Neuronal stem cell (in vitro differentiated cells): ENCODE results near the gene HDAC3.

Source experiments
- DNase-seq: peaks from one replicate; pipeline ENCODE4 v3.0.0-alpha.2; 2013; ENCODE audit warnings: low spot score
- H2AFZ ChIP-seq: one replicate; pipeline ENCODE4 v1.6.1; 2013; ENCODE audit warnings: mild to moderate bottlenecking, low read length, inconsistent platforms
- H2AK5ac ChIP-seq: 2 replicates; pipeline ENCODE4 v1.6.1; 2013; ENCODE audit warnings: low read depth, mild to moderate bottlenecking, inconsistent platforms, low read length, moderate library complexity, mixed read lengths
- H2BK120ac ChIP-seq: 2 replicates; pipeline ENCODE4 v1.6.1; 2013; ENCODE audit warnings: low read depth, mild to moderate bottlenecking, inconsistent platforms, low read length, moderate library complexity, mixed read lengths
- H2BK12ac ChIP-seq: one replicate; pipeline ENCODE4 v1.6.1; 2013; ENCODE audit warnings: low read length, inconsistent platforms
- H2BK15ac ChIP-seq: 2 replicates; pipeline ENCODE4 v1.6.1; 2013; ENCODE audit warnings: mild to moderate bottlenecking, low read length, inconsistent platforms, mixed read lengths
- H2BK5ac ChIP-seq: one replicate; pipeline ENCODE4 v1.6.1; 2013; ENCODE audit warnings: inconsistent platforms, mild to moderate bottlenecking, low read length, moderate library complexity
- H3K14ac ChIP-seq: one replicate; pipeline ENCODE4 v1.6.1; 2013; ENCODE audit warnings: low read length, inconsistent platforms
- H3K18ac ChIP-seq: 2 replicates; pipeline ENCODE4 v1.6.1; 2013; ENCODE audit warnings: low read length, inconsistent platforms
- H3K23ac ChIP-seq: 2 replicates; pipeline ENCODE4 v1.6.1; 2013; ENCODE audit warnings: low read depth, mild to moderate bottlenecking, mixed read lengths, low read length, inconsistent platforms; ENCODE audit not compliant: poor library complexity
- H3K27ac ChIP-seq: replicated peaks from 3 replicates; pipeline ENCODE4 v1.5.1; 2013; ENCODE audit warnings: low read length, inconsistent platforms
- H3K27me3 ChIP-seq, 3 experiments: 2 replicates each; pipeline ENCODE4 v1.6.1; 2013; ENCODE audit warnings: low read length in 3 of 3, mild to moderate bottlenecking in 2 of 3, inconsistent platforms in 1 of 3, low read depth in 1 of 3, mixed read lengths in 1 of 3, moderate library complexity in 1 of 3; ENCODE audit not compliant: control insufficient read depth in 3 of 3, insufficient read depth in 3 of 3
- H3K36me3 ChIP-seq, 2 donors: replicated peaks in 1 of 2; 2 replicates each; pipeline ENCODE4 v1.6.1; 2013; ENCODE audit warnings: low read length in 2 of 2; ENCODE audit not compliant: control insufficient read depth in 2 of 2, insufficient read depth in 2 of 2
- H3K4ac ChIP-seq: 2 replicates; pipeline ENCODE4 v1.6.1; 2013; ENCODE audit warnings: inconsistent platforms, mild to moderate bottlenecking, low read length, moderate library complexity
- H3K4me1 ChIP-seq, 2 donors: 1 replicate in 1 of 2; 2 replicates in 1 of 2; pipeline ENCODE4 v1.6.1; 2013; ENCODE audit warnings: low read length in 2 of 2, low read depth in 1 of 2; ENCODE audit not compliant: control insufficient read depth in 2 of 2, insufficient read depth in 1 of 2
- H3K4me2 ChIP-seq: one replicate; pipeline ENCODE4 v1.6.1; 2013; ENCODE audit warnings: mild to moderate bottlenecking, low read length, inconsistent platforms; ENCODE audit not compliant: insufficient read depth, poor library complexity, severe bottlenecking
- H3K4me3 ChIP-seq, 2 donors: 2 replicates each; pipeline ENCODE4 v1.5.1; 2013; ENCODE audit warnings: low read length in 2 of 2, mild to moderate bottlenecking in 2 of 2, inconsistent platforms in 1 of 2, moderate library complexity in 1 of 2
- H3K79me1 ChIP-seq: one replicate; pipeline ENCODE4 v1.6.1; 2013; ENCODE audit warnings: low read depth, mild to moderate bottlenecking, inconsistent platforms, low read length, moderate library complexity
- H3K9ac ChIP-seq: one replicate; pipeline ENCODE4 v1.6.1; 2013; ENCODE audit warnings: mild to moderate bottlenecking, low read depth, low read length, inconsistent platforms; ENCODE audit not compliant: poor library complexity
- H3K9me3 ChIP-seq, 2 donors: replicated peaks in 1 of 2; 2 replicates each; pipeline versions ENCODE3 to v1.6.1; 2013; ENCODE audit warnings: low read length in 2 of 2, mild to moderate bottlenecking in 2 of 2, inconsistent platforms in 1 of 2, low read depth in 1 of 2, mixed read lengths in 1 of 2, moderate library complexity in 1 of 2; ENCODE audit not compliant: control insufficient read depth in 2 of 2, insufficient read depth in 1 of 2
- H4K8ac ChIP-seq: one replicate; pipeline ENCODE4 v1.6.1; 2013; ENCODE audit warnings: low read depth, mild to moderate bottlenecking, inconsistent platforms, low read length, moderate library complexity
- H4K91ac ChIP-seq: one replicate; pipeline ENCODE4 v1.6.1; 2013; ENCODE audit warnings: low read length, low read depth, mild to moderate bottlenecking, inconsistent platforms; ENCODE audit not compliant: poor library complexity
- WGBS, 2 donors: extraction: QIAGEN DNeasy Blood & Tissue Kit; methylation state at CpG; one replicate each; pipeline ENCODE4 v1.1.7; 2013; ENCODE audit warnings: missing lambda C conversion rate in 2 of 2, mixed read lengths in 1 of 2; ENCODE audit not compliant: insufficient read length in 2 of 2, insufficient replicate concordance in 1 of 2; ENCODE audit errors: extremely low coverage in 2 of 2; 5-methylcytosine and 5-hydroxymethylcytosine counted together

Gene HDAC3

DNA sequence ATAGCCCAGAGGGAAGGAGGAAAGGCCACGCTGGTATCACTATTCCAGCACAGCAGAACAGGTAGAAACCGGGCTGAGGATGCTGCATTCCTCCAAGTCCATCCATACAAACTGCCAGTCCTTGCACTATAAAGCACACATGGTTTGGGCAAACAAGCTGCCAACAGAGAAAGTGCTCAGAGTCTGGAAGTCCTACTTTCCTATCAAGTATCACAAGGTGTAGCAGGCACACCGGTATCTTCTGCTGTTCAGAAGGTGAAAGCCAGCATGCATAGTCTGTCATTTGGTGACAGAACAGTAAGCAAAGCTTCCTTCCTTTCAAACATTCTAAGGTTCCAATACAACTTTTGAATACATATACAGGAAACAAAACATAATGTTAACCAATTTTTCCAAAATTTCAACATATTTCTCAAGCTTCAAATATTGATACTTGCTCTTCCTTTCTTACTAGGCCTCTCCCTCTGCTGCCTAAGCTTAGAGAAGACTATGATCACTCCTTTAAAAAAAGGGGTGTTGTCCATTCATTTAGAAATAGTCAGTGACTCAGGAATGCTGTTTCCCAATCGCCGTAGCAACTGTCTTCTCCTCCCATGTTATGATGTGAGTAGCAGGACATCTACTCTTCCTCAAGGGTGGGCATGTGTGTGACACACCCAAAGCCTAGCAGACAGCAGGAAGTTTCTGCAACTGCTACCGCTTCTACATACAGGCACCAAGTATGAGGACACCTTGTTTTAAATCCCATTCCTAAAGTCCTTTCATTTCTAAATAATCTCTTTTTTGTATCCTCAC lies 32.5 kb downstream of the HDAC3 start:
- Histone ChIP-seq H3K4ac (no peak overlapping the region), H4K8ac (no peak overlapping the region), H2BK120ac (no peak overlapping the region), H4K91ac (no peak overlapping the region), H3K36me3 (no peaks in the 10 kb centered on the region), H3K4me3 (no peak overlapping the region), H3K27me3 (no peaks in the 10 kb centered on the region), H3K9ac (no peak overlapping the region), H2BK15ac (no peak overlapping the region), H3K27ac (no peak overlapping the region), H3K14ac (no peak overlapping the region), H2BK5ac (no peak overlapping the region), H2AFZ (no peak overlapping the region), H3K4me2 (no peak overlapping the region), H3K4me1 (peaks cover 0 to 5% of the 10 kb centered on the region in 2 donors), H3K79me1 (no peaks in the 10 kb centered on the region), H2AK5ac (no peak overlapping the region), H3K18ac (no peak overlapping the region), H3K9me3 (no peaks in the 10 kb centered on the region), H2BK12ac (no peak overlapping the region), H3K23ac (no peak overlapping the region)
- no CpG with 5 or more reads among the region's 6 CpGs for WGBS, 2 donors
- no peak for DNase-seq

DNA sequence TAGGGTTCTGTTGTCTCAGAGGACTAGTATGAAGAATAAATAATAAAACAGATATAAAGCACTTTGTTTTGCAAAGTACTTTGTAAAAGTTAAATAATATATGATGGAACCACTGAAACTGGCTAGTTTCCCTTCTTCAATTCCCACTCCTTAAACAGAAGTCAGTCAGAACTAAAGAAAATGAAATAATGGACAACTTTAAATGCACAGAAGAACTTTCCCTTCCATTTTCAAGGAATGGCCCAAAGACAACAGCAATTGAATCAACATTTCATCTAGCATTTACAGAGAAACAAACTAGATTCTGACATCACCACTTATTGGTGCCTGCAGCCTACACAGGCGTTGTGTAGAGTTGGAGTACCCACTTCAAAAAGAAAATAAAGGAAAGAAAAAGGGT lies 34.0 kb downstream of the HDAC3 start:
- Histone ChIP-seq H3K23ac (no peak overlapping the region), H2BK120ac (no peak overlapping the region), H3K4me2 (no peak overlapping the region), H3K4me3 (no peak overlapping the region), H3K4me1 (peaks cover 0 to 5% of the 10 kb centered on the region in 2 donors), H3K79me1 (no peaks in the 10 kb centered on the region), H2BK5ac (no peak overlapping the region), H3K36me3 (no peaks in the 10 kb centered on the region), H3K14ac (no peak overlapping the region), H2BK12ac (no peak overlapping the region), H3K18ac (no peak overlapping the region), H2AK5ac (no peak overlapping the region), H3K4ac (no peak overlapping the region), H3K9me3 (no peaks in the 10 kb centered on the region), H2AFZ (no peak overlapping the region), H4K91ac (no peak overlapping the region), H3K27ac (no peak overlapping the region), H3K9ac (no peak overlapping the region), H2BK15ac (no peak overlapping the region), H4K8ac (no peak overlapping the region), H3K27me3 (no peaks in the 10 kb centered on the region)
- DNase-seq = no peak
- no CpG with 5 or more reads among the region's 1 CpG for WGBS, 2 donors

DNA sequence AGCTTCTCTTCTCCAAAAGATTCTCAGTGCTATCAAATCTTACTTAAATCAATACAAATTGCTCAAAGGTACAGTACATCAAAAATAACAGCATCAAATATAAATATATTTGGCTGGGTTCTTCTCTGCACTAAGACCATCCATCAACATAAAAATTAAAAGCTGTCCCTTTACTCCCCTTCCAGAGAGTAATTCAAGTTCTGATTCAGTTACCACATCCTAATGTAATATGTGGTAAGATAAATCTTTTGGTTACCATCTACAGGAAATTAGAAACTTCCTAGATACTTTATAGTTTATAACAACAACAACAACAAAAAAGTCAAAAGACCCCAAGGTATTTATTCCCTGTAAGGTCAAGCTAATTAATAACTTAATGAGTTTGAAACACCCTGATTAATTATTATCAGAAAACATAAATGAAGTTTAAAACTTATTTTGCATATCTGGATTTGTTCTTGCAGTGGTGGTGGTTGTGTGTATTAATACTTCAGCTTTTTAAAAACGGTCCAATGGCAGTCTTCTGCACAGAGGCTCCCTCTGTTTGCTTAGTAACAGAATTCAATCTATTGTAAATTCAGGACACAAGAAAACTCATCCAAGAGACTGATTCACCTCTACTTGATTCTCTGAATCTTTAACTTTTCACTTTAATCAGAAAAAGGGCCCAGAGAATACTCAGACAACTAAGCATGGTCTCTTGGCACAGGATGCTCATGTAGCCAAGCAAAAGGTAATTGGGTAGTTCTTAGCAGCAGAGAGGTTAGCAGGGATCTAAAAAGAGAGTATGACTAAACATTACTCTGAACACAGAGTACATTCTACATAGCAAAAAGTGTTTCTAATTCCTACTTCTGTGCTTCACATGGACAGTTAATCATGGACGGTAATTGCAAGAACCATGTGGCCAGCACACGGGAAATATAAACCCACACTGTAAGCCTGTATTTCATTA lies 38.0 kb downstream of the HDAC3 start:
- no peaks in the 10 kb centered on the region for H3K79me1 ChIP-seq
- no peak overlapping the region for H3K4me2 ChIP-seq
- no peak overlapping the region for H3K23ac ChIP-seq
- no peak overlapping the region for H2BK5ac ChIP-seq
- WGBS, 2 donors = no CpG with 5 or more reads among the region's 3 CpGs
- no peak overlapping the region for H3K27ac ChIP-seq
- H3K36me3 ChIP-seq = peaks cover 3 to 11% of the 10 kb centered on the region in 2 donors
- no peak overlapping the region for H4K91ac ChIP-seq
- H4K8ac ChIP-seq = no peak overlapping the region
- no peak overlapping the region for H2AK5ac ChIP-seq
- no peak overlapping the region for H3K9ac ChIP-seq
- H3K27me3 ChIP-seq = no peaks in the 10 kb centered on the region
- no peak overlapping the region for H3K4me3 ChIP-seq
- H2BK12ac ChIP-seq = no peak overlapping the region
- no peaks in the 10 kb centered on the region for H3K4me1 ChIP-seq
- no peak overlapping the region for H2BK120ac ChIP-seq
- H2AFZ ChIP-seq = no peak overlapping the region
- no peak overlapping the region for H3K4ac ChIP-seq
- H3K18ac ChIP-seq = no peak overlapping the region
- DNase-seq = no peak
- no peak overlapping the region for H3K14ac ChIP-seq
- peaks cover 0 to 5% of the 10 kb centered on the region in 2 donors for H3K9me3 ChIP-seq
- no peak overlapping the region for H2BK15ac ChIP-seq

DNA sequence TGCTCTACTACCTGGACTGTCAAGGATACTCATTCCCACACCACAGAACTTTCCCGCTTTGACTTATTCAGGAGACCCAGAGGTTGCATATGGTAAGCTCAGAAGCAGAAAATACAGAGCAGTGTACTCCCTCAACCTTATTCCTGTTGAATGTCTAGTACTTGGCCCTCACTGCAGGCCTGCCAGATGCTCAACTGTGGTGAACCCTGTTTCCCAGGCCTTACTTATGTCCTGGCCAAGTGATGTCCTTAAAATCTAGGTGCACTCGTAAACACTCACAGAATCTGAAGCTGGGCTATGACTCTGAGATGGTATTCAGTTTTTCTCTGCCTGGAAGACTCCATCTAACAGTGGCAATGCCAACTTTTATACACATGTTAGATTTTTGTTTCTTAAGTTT lies 38.8 kb downstream of the HDAC3 start:
- Histone ChIP-seq H3K36me3 (peaks cover 3 to 11% of the 10 kb centered on the region in 2 donors), H3K4me3 (no peak overlapping the region), H3K27me3 (no peaks in the 10 kb centered on the region), H2AFZ (no peak overlapping the region), H2BK12ac (no peak overlapping the region), H4K91ac (no peak overlapping the region), H3K4me1 (no peaks in the 10 kb centered on the region), H3K79me1 (no peaks in the 10 kb centered on the region), H3K4ac (no peak overlapping the region), H2BK15ac (no peak overlapping the region), H4K8ac (no peak overlapping the region), H2BK5ac (no peak overlapping the region), H2BK120ac (no peak overlapping the region), H3K23ac (no peak overlapping the region), H3K9ac (no peak overlapping the region), H2AK5ac (no peak overlapping the region), H3K14ac (no peak overlapping the region), H3K18ac (no peak overlapping the region), H3K4me2 (no peak overlapping the region), H3K9me3 (peaks cover 0 to 5% of the 10 kb centered on the region in 2 donors), H3K27ac (no peak overlapping the region)
- no CpG with 5 or more reads among the region's 2 CpGs for WGBS, 2 donors
- DNase-seq = no peak
